ENCODE data around the gene ARHGAP26.

DNA sequence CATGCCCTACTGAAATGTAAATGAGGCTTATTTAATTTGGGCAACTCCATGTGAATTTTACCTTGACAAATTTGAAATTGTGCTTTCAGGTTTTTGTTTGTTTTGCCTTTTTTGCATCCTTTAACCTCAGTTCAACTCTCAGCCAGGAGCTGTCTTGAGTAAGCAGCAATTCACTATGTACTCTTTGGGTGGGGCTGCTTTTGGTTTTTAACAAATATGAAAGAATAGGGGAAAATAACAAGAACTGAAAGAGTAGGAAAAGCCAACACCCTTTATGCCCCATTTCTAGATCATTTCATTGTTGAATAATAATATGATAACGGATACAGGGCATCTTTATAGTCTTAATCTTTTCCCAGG is 192.0 kb downstream of the ARHGAP26 start:
- TF ChIP-seq SUZ12 (IDR thresholded peaks at IDR 0.05; ENCODE audit: extremely low read depth, insufficient read depth, insufficient read length) (no peak), YY1 (IDR thresholded peaks at IDR 0.05; ENCODE audit: insufficient read depth, insufficient read length) (no peak)

Measured in NT2/D1 (cell line).